ENCODE data around the gene MAN2A2.
"Not testable (repeated sequence)": the region's sequence is repeated elsewhere in the genome, so short reads cannot be mapped to it uniquely, and the experiment has no call there.

The MAN2A2 gene

GRCh38 chr15:90883526-90883975, 19.6 kb upstream of the MAN2A2 start:
- in situ Hi-C loops (cut with HindIII; ENCODE audit: low sequenced_read_pairs), result no loop called here

GRCh38 chr15:90883976-90884718, 19.0 kb upstream of the MAN2A2 start, which contains the start of gene FES:
TSS of gene FES (plus strand) at chr15:90884504. CDS start at chr15:90885046, 542 bp downstream.
- in situ Hi-C loops (cut with HindIII; ENCODE audit: low sequenced_read_pairs), result no loop called here

GRCh38 chr15:90884719-90885431, 18.2 kb upstream of the MAN2A2 start:
- in situ Hi-C loops (cut with HindIII; ENCODE audit: low sequenced_read_pairs), result no loop called here

- in situ Hi-C loops (cut with HindIII; ENCODE audit: low sequenced_read_pairs), result no loop called here
Measured at GRCh38 chr15:90885432-90886290, 17.4 kb upstream of the MAN2A2 start.

- in situ Hi-C loops (cut with HindIII; ENCODE audit: low sequenced_read_pairs), result no loop called here
Measured at GRCh38 chr15:90886291-90886614, 16.8 kb upstream of the MAN2A2 start.

- in situ Hi-C loops (cut with HindIII; ENCODE audit: low sequenced_read_pairs), result no loop called here
Measured at GRCh38 chr15:90887037-90887481, 16.0 kb upstream of the MAN2A2 start.

GRCh38 chr15:90889313-90889730, 13.8 kb upstream of the MAN2A2 start:
- in situ Hi-C loops (cut with HindIII; ENCODE audit: low sequenced_read_pairs), result no loop called here

- in situ Hi-C loops (cut with HindIII; ENCODE audit: low sequenced_read_pairs), result no loop called here
Measured at GRCh38 chr15:90889736-90890456, 13.2 kb upstream of the MAN2A2 start.

GRCh38 chr15:90890839-90891238, 12.3 kb upstream of the MAN2A2 start:
- in situ Hi-C loops (cut with HindIII; ENCODE audit: low sequenced_read_pairs), result no loop called here

GRCh38 chr15:90891346-90891949, 11.7 kb upstream of the MAN2A2 start:
- in situ Hi-C loops (cut with HindIII; ENCODE audit: low sequenced_read_pairs), result no loop called here

- in situ Hi-C loops (cut with HindIII; ENCODE audit: low sequenced_read_pairs), result no loop called here
Measured at GRCh38 chr15:90892023-90892422, 11.1 kb upstream of the MAN2A2 start.

- in situ Hi-C loops (cut with HindIII; ENCODE audit: low sequenced_read_pairs), result no loop called here
Measured at GRCh38 chr15:90892498-90893174, 10.5 kb upstream of the MAN2A2 start.

- in situ Hi-C loops (cut with HindIII; ENCODE audit: low sequenced_read_pairs), result no loop called here
Measured at GRCh38 chr15:90893175-90894090, 9.7 kb upstream of the MAN2A2 start.

GRCh38 chr15:90895571-90896117, 7.5 kb upstream of the MAN2A2 start:
- in situ Hi-C loops (cut with HindIII; ENCODE audit: low sequenced_read_pairs), result no loop called here

GRCh38 chr15:90897131-90897655, 5.9 kb upstream of the MAN2A2 start:
- in situ Hi-C loops (cut with HindIII; ENCODE audit: low sequenced_read_pairs), result not testable (repeated sequence)

GRCh38 chr15:90901175-90902039, 1.7 kb upstream of the MAN2A2 start:
- in situ Hi-C loops (cut with HindIII; ENCODE audit: low sequenced_read_pairs), result no loop called here
